COR-L47 (cell line): ENCODE results near the gene PTPRG.

Source experiments
- DNase-seq: peaks from one replicate; lab custom pipeline; 2025; lab: John Stamatoyannopoulos, UW

PTPRG gene

DNA sequence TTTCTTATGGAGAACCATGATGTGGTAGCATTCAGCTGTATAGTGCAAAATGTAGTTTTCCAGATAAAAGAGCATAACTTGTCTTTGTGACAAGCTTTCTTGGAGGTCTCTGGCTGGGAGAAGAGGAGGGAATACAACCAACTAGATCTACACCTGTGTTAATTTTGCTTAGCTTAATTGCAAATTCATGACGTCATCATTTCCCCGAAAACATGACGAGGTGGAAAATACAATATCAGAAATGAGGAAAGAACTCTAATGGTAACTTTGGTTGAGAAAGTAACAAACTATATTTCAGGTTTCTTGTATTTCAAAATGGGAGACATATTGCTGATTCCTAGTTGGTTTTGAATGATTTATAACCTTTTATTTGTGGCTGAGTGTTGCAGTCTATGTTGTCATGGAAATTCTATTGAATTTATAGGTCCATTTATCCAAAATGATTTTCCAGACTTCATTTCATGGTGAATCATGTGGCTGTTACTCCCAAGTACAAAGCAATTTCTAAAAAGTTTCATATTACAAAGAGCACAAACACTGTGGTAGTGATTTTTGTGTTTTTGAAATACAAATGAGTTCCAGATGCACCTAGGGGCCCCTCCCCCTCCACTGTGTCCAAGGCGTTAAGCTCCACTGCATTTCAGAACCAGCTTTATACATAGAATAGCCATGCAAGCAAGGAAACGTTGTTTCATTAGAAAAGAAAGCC lies 504.8 kb downstream of the PTPRG start:
- DNase-seq, result no peak

DNA sequence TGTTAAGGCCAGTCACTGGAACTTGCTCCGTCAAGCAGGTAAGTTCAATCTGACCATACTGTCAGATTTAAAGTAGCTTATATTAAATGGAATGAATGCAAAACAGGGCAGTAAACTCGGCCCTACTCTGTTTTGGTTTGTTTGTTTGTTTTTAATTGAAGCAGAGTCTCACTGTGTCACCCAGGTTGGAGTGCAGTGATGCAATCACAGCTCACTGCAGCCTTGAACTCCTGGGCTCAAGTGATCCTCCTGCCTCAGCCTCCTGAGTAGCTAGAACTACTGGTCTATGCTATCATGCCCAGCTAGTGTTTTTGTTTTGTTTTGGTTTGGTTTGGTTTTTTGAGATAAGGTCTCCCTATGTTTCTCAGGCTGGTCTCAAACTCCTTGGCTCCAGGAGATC lies 507.0 kb downstream of the PTPRG start:
- no peak for DNase-seq

DNA sequence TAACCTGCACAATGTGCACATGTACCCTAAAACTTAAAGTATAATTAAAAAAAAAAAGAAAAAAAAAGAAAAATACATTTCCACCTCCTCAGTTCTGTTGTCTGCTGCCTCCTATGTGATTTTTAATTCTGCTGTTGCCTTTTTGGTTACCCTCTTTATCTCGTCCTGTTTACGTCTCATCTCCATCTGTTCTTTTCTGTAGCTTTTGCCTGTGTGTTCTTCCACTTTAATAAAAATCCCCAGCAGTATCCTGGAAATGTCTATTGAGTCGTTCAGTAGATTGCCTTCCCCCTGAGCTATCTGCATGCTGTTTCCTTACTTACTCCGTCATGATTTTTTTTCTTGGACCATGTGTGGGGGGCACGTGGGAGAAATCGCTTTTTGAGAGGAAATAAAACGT lies 509.5 kb downstream of the PTPRG start:
- no peak for DNase-seq

DNA sequence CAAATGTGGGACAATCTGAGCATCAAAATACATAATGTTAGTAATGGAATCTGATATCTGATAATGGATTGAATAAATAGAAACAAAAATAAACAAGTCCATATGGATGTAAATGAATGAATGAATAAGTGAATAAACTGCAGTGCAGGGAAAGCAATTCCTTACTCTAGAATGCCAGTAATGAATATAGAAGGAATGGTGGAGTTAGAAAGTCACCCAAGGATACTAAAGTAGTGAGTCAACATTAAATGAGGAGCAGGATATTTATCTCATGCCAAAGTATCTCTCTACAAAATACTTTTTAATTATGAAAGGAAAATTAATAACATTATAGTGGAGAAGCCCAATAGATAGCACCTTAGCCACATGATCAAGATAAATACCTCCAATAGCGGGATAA lies 511.7 kb downstream of the PTPRG start:
- no peak for DNase-seq

GRCh38 chr3:62084558-62084957 lies 523.2 kb downstream of the PTPRG start:
- peak; percentile 0 for DNase-seq

DNA sequence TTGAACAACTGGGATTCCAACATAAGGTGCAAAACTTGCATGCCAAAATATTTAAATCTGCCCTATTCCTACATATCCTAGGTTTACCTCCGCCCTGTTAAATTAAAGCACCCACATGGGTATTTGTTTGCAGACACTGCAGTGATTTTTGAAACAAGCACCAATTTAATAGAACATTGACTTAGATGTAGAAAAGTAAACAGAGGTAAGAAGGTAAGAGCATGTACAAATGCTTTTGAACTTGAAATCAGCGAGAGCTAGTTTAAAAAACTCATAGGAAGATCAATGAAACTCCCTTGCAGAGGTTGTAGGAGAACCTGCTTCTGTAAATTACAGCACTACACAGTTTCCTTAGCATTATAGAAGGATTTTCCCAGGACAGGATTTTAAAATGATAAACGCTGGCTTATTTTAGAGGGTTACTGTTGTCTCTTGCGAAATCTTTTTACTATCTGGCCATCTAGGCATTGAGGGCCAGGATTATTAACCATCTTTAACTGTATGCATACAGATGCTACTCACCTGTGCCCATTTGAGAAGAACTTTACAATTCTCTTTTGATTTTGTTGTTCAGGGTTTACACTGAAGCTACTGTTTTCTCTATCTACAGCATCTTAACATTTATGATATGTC lies 527.2 kb downstream of the PTPRG start:
- DNase-seq, result no peak

- no peak for DNase-seq
These were observed 528.7 kb downstream of the PTPRG start for GRCh38 chr3:62090066-62090465.

DNA sequence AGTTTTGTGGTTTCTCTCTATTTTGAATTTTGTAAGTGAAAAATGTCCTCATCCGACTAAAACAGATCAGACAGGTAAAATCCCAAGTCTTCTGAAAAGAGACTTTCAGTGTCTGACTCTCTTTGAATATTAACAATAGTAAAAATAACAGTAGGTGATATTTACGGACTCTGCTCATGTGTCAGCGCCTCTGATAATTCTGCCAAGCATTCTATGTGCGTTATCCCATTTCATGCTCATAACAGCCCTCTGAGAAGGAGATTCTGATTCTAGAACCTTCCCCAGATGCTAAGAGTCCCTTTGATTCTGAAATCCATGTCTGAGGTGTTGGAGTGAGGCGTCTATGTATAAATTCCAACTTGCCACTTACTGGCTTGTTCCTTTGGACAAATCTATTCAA lies 529.1 kb downstream of the PTPRG start:
- DNase-seq, result no peak

DNA sequence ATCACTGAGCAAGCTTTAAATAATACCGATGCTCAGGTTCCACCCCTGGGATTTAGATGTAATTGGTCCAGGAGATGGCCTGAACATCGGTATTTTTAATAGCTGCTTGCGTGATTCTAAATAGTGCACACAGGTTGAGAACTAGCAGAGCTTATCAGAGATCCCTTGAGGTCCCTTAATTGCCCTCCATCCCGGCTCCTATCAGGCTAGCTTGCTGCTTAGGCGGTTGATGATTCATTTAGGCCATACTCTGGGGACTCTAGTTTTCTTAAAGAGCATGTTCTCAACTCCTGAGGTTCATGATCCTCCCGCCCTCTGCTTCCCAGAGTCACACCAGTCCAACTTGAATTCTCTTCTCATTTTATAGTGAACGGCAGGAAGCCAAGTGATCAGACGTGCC lies 531.7 kb downstream of the PTPRG start:
- no peak for DNase-seq

GRCh38 chr3:62094461-62094860 lies 533.1 kb downstream of the PTPRG start:
- DNase-seq, result no peak

GRCh38 chr3:62095080-62095479 lies 533.7 kb downstream of the PTPRG start:
- no peak for DNase-seq

DNA sequence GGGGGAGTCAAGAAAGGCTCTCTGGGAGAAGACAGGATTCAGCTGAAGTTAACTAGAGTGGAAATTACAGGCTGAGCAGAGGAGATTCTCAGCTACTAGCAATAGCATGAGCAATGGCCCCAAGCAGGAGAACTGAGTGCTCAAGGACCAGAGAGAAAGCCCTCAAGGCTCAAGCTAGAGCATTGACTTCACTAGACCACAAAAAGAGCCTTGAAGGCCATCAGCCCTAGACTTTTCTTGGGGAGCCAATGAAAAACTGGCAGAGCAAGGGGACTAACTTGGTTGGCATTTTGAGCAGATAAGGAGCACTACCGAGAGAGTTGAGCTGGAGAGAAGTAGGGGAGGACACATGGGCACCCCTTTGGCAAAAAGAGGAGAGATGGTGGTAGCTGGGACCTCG lies 534.4 kb downstream of the PTPRG start:
- no peak for DNase-seq

- DNase-seq, result no peak
These were observed 535.1 kb downstream of the PTPRG start for GRCh38 chr3:62096521-62096920.

DNA sequence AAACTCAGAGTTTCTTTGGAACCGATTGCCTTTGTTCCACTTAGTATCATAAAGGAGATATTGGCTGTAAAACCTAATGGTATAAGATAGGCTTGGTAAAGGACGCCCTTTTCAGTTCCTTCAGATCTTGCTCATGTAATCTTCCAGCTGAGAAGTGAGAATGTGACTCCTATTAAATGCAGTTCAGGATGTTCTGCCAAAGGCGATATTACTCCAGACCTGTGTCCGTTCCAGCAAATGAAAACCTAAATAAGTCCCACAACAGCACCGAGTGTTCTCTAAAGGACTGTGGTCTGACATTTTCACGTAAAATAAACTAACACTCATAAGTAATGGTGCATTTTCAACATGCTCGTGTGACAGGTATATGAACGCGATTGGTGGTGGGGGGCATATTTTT lies 535.8 kb downstream of the PTPRG start:
- DNase-seq, result no peak

- DNase-seq, result no peak
These were observed 537.4 kb downstream of the PTPRG start for GRCh38 chr3:62098646-62099365.

DNA sequence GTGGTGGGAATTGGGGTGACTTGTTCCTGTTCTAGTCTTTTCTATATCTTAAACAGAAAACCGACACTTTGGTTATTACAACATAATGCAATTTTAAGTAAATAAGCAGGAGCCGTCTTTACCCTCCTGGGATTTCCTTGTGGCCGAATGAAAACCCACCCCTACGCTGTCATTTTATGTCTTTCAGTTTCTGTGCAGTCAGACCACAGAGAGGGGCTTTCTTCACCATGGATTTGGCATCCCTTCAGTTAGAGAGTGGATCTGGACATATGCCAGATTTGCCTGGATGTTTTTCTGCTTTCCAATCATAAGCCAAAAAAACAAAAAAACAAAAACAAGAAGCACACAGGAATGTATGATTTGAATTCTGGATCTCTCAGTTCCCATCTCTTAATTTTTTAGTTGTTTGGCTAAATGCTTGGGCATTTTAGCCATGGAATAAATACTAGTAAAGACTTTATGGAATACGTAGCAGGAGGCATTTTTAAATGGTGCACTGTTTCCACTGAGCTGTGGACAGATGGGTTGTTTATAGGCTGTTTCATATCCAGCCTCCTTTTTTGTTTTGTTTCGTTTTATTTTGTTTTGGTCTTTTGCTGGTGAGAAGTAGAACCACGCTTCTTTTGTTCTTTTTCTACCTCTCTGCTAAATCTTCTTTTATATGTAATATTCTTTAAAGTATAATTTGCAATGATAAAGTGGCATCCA lies 539.1 kb downstream of the PTPRG start:
- DNase-seq, result no peak

GRCh38 chr3:62101488-62101887 lies 540.1 kb downstream of the PTPRG start:
- no peak for DNase-seq

- no peak for DNase-seq
These were observed 542.2 kb downstream of the PTPRG start for GRCh38 chr3:62103531-62103930.

- DNase-seq, result no peak
These were observed 548.2 kb downstream of the PTPRG start for GRCh38 chr3:62109534-62109933.

- no peak for DNase-seq
These were observed 549.3 kb downstream of the PTPRG start for GRCh38 chr3:62110443-62111225.

GRCh38 chr3:62113092-62113491 lies 551.7 kb downstream of the PTPRG start:
- no peak for DNase-seq

GRCh38 chr3:62114763-62115162 lies 553.4 kb downstream of the PTPRG start:
- no peak for DNase-seq
